SK-N-SH (cell line): ENCODE data around the gene NPAS3. TPM values are rescaled to one million over a fixed set of nuclear protein-coding genes. Genes with fewer than 3 reads are reported as not detected.

Experiments
- CTCF ChIA-PET: fragments of 300-600, 350-600 bp; formaldehyde crosslinking; extraction: SDS; loops from one replicate; lab custom pipeline; 2021; lab: Yijun Ruan, JAX
- POLR2A ChIA-PET: fragments of 350-600 bp; sonication (Branson Sonifier 250); formaldehyde crosslinking; extraction: SDS; loops from one replicate; lab custom pipeline; 2020; ENCODE audit warnings: antibody characterized with exemption, inconsistent platforms; lab: Yijun Ruan, JAX
- DNase-seq: peaks from one replicate; pipeline ENCODE4 v3.0.0; 2012
- H2AFZ ChIP-seq: fragments of 200-600 bp; sonication (generic); 2 replicates; pipeline ENCODE4 v1.8.1; 2016; ENCODE audit warnings: antibody characterized with exemption, mild to moderate bottlenecking, low read depth
- H3F3A ChIP-seq: fragments of 200-600 bp; sonication (generic); replicated peaks from 2 replicates; pipeline ENCODE3; 2016; ENCODE audit warnings: antibody characterized with exemption, mild to moderate bottlenecking; ENCODE audit not compliant: insufficient read depth
- H3K27ac ChIP-seq, 2 experiments: fragments of 200-500 bp in 1 of 2; fragments of 200-600 bp in 1 of 2; sonication (Bioruptor generic) in 1 of 2; sonication (generic), shearing (Covaris generic) in 1 of 2; 2 replicates each; pipeline versions ENCODE4 v1.5.1 to v1.6.1; 2014 to 2016; ENCODE audit warnings: low read depth in 2 of 2, inconsistent platforms in 1 of 2, low read length in 1 of 2, mild to moderate bottlenecking in 1 of 2, mixed read lengths in 1 of 2
- H3K27me3 ChIP-seq: fragments of 200-600 bp; sonication (generic), shearing (Covaris generic); 2 replicates; pipeline ENCODE4 v1.6.1; 2016; ENCODE audit warnings: mixed run types; ENCODE audit not compliant: insufficient read depth
- H3K36me3 ChIP-seq, 2 experiments: fragments of 200-500 bp in 1 of 2; fragments of 200-600 bp in 1 of 2; sonication (Bioruptor generic) in 1 of 2; sonication (generic) in 1 of 2; replicated peaks in 1 of 2; 2 replicates each; pipeline versions ENCODE3 to v1.5.1; 2014 to 2016; ENCODE audit warnings: low read length in 1 of 2, mild to moderate bottlenecking in 1 of 2; ENCODE audit not compliant: insufficient read depth in 2 of 2, control insufficient read depth in 1 of 2
- H3K4me1 ChIP-seq, 2 experiments: fragments of 200-500 bp in 1 of 2; fragments of 200-600 bp in 1 of 2; sonication (Bioruptor generic) in 1 of 2; sonication (generic), shearing (Covaris generic) in 1 of 2; 2 replicates each; pipeline versions ENCODE4 v1.5.1 to v1.6.1; 2014 to 2016; ENCODE audit warnings: low read depth in 1 of 2, low read length in 1 of 2, mixed run types in 1 of 2; ENCODE audit not compliant: insufficient read depth in 2 of 2, control insufficient read depth in 1 of 2
- H3K4me2 ChIP-seq: fragments of 200-600 bp; sonication (generic), shearing (Covaris generic); 2 replicates; pipeline ENCODE4 v1.6.1; 2017; ENCODE audit warnings: mixed run types
- H3K4me3 ChIP-seq, 2 experiments: fragments of 200-500 bp in 1 of 2; fragments of 200-600 bp in 1 of 2; sonication (Bioruptor generic) in 1 of 2; sonication (generic), shearing (Covaris generic) in 1 of 2; 2 replicates each; pipeline versions ENCODE4 v1.5.1 to v1.8.1; 2014 to 2016; ENCODE audit warnings: low read depth in 2 of 2, inconsistent platforms in 1 of 2, low read length in 1 of 2, mild to moderate bottlenecking in 1 of 2, mixed read lengths in 1 of 2, moderate library complexity in 1 of 2
- H3K79me2 ChIP-seq: fragments of 200-600 bp; sonication (generic); 2 replicates; pipeline ENCODE4 v1.8.1; 2017; ENCODE audit warnings: mild to moderate bottlenecking; ENCODE audit not compliant: insufficient read depth
- H3K9ac ChIP-seq: fragments of 200-600 bp; sonication (generic); 2 replicates; pipeline ENCODE4 v1.6.1; 2017; ENCODE audit warnings: mixed run types
- H3K9me2 ChIP-seq: fragments of 200-600 bp; sonication (generic); 2 replicates; pipeline ENCODE4 v1.6.1; 2017; ENCODE audit warnings: mixed run types
- H3K9me3 ChIP-seq: fragments of 200-600 bp; sonication (generic); 2 replicates; pipeline ENCODE4 v1.6.1; 2017; ENCODE audit warnings: mixed run types, mild to moderate bottlenecking, moderate library complexity
- H4K20me1 ChIP-seq: fragments of 200-600 bp; sonication (generic); 2 replicates; pipeline ENCODE4 v1.6.1; 2017; ENCODE audit warnings: mild to moderate bottlenecking, mixed run types; ENCODE audit not compliant: insufficient read depth
- FOSL2 ChIP-seq: IDR thresholded peaks from 2 replicates; pipeline ENCODE4 v1.4.0; 2012; ENCODE audit warnings: low read depth, mild to moderate bottlenecking, moderate library complexity, borderline replicate concordance
- FOXM1 ChIP-seq: IDR thresholded peaks from 2 replicates; pipeline ENCODE4 v1.4.0; 2012; ENCODE audit warnings: low read depth, mild to moderate bottlenecking
- GABPA ChIP-seq: IDR thresholded peaks from 2 replicates; pipeline ENCODE4 v1.4.0; 2012; ENCODE audit warnings: low read depth, mild to moderate bottlenecking
- GATA2 ChIP-seq: sonication (generic); formaldehyde crosslinking; IDR thresholded peaks from 2 replicates; pipeline ENCODE4 v1.5.0; 2020; ENCODE audit warnings: mild to moderate bottlenecking, missing genetic modification reagents
- MAX ChIP-seq: IDR thresholded peaks from 2 replicates; pipeline ENCODE4 v1.4.0; 2012; ENCODE audit warnings: low read depth
- NFIC ChIP-seq: IDR thresholded peaks from 2 replicates; pipeline ENCODE4 v1.4.0; 2012; ENCODE audit warnings: borderline replicate concordance
- NRF1 ChIP-seq: IDR thresholded peaks from 2 replicates; pipeline ENCODE4 v1.6.1; 2012; ENCODE audit warnings: low read depth, mild to moderate bottlenecking, low read length
- RAD21 ChIP-seq: IDR thresholded peaks from 2 replicates; pipeline ENCODE4 v1.6.1; 2012; ENCODE audit warnings: mild to moderate bottlenecking, low read length
- REST ChIP-seq: IDR thresholded peaks from 2 replicates; pipeline ENCODE4 v1.6.1; 2012; ENCODE audit warnings: mild to moderate bottlenecking, low read depth, low read length, moderate library complexity
- SIN3A ChIP-seq: IDR thresholded peaks from 2 replicates; pipeline ENCODE4 v1.6.1; 2012; ENCODE audit warnings: low read depth, mild to moderate bottlenecking, low read length, moderate library complexity, borderline replicate concordance
- SMC3 ChIP-seq: IDR thresholded peaks from 2 replicates; pipeline ENCODE4 v1.6.1; 2012; ENCODE audit warnings: low read depth, low read length, improper control_type of control experiment
- TCF12 ChIP-seq: IDR thresholded peaks from 2 replicates; pipeline ENCODE4 v1.4.0; 2012
- WGBS: methylation state at CpG from one replicate; pipeline ENCODE4 v1.1.6; 2017; ENCODE audit warnings: low lambda C conversion rate; 5-methylcytosine and 5-hydroxymethylcytosine counted together
- polyA plus RNA-seq, 3 experiments: library from polyadenylated mRNA; depleted of rRNA; stranded (reverse); fragments of >200 nt; gene quantifications; 2 replicates each; pipeline ENCODE4 v1.2.3, GENCODE V29; 2012
- TF ChIP-seq, protein P1 (sequence below): fragments of 200-600 bp; sonication (generic); IDR thresholded peaks from 2 replicates; pipeline ENCODE4 v1.6.1; 2017; ENCODE audit warnings: antibody characterized with exemption, mild to moderate bottlenecking, moderate library complexity
- TF ChIP-seq, protein P2 (sequence below): IDR thresholded peaks from 2 replicates; pipeline ENCODE4 v1.4.0; 2012; ENCODE audit warnings: low read depth, borderline replicate concordance

The NPAS3 gene
- polyA plus RNA-seq, 1 of the 3 experiments (the other 2 are of a cell fraction): 4.3 TPM

DNA sequence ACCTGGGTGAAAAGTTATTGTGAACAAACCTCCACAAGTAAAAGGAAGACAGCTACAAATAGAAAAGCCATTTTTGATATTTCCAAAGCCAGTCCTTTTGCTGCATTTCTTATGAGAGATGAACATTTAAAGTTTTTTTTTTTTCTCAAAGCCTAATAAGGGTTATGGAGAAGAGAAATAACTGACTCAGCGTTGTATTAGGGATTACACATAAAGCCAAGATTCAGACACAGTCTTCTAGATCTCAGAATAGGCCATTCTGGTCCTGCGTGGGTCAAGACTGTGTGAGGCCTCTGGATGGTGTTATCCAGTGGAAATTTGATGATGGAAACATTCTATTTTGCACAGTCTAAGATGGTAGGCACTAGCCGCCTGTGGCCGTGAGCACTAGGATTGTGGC lies 552.4 kb downstream of the NPAS3 start:
- Histone ChIP-seq H3K9ac (no peak overlapping the region), H3K4me2 (no peak overlapping the region), H3K27me3 (no peaks in the 10 kb centered on the region), H3K9me2 (no peaks in the 10 kb centered on the region), H3K36me3 (no peaks in the 10 kb centered on the region), H3K4me3 (no peak overlapping the region), H3F3A (no peaks in the 10 kb centered on the region), H3K79me2 (no peaks in the 10 kb centered on the region), H4K20me1 (no peaks in the 10 kb centered on the region), H3K4me1 (no peaks in the 10 kb centered on the region; a peak in 2 of 4 replicates), H3K9me3 (no peaks in the 10 kb centered on the region), H3K27ac (no peak overlapping the region), H2AFZ (no peak overlapping the region)
- TF ChIP-seq FOXM1: no peak
- no peak for TF ChIP-seq SMC3
- TF ChIP-seq, protein P1, sequence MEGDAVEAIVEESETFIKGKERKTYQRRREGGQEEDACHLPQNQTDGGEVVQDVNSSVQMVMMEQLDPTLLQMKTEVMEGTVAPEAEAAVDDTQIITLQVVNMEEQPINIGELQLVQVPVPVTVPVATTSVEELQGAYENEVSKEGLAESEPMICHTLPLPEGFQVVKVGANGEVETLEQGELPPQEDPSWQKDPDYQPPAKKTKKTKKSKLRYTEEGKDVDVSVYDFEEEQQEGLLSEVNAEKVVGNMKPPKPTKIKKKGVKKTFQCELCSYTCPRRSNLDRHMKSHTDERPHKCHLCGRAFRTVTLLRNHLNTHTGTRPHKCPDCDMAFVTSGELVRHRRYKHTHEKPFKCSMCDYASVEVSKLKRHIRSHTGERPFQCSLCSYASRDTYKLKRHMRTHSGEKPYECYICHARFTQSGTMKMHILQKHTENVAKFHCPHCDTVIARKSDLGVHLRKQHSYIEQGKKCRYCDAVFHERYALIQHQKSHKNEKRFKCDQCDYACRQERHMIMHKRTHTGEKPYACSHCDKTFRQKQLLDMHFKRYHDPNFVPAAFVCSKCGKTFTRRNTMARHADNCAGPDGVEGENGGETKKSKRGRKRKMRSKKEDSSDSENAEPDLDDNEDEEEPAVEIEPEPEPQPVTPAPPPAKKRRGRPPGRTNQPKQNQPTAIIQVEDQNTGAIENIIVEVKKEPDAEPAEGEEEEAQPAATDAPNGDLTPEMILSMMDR: no peak
- TF ChIP-seq, protein P2, sequence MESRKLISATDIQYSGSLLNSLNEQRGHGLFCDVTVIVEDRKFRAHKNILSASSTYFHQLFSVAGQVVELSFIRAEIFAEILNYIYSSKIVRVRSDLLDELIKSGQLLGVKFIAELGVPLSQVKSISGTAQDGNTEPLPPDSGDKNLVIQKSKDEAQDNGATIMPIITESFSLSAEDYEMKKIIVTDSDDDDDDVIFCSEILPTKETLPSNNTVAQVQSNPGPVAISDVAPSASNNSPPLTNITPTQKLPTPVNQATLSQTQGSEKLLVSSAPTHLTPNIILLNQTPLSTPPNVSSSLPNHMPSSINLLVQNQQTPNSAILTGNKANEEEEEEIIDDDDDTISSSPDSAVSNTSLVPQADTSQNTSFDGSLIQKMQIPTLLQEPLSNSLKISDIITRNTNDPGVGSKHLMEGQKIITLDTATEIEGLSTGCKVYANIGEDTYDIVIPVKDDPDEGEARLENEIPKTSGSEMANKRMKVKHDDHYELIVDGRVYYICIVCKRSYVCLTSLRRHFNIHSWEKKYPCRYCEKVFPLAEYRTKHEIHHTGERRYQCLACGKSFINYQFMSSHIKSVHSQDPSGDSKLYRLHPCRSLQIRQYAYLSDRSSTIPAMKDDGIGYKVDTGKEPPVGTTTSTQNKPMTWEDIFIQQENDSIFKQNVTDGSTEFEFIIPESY: no peak
- TF ChIP-seq SIN3A: no peak
- TF ChIP-seq NFIC: no peak
- no peak for TF ChIP-seq FOSL2
- no peak for TF ChIP-seq NRF1
- no peak for DNase-seq
- CTCF ChIA-PET: no interaction called here
- WGBS: 91% methylated on average over 4 of the region's 4 CpGs
- POLR2A ChIA-PET: interaction anchor here (0.5 kb wide), 1 partner anchor 1898 kb away, joined by 3 read pairs; no protein-coding TSS in a partner anchor

DNA sequence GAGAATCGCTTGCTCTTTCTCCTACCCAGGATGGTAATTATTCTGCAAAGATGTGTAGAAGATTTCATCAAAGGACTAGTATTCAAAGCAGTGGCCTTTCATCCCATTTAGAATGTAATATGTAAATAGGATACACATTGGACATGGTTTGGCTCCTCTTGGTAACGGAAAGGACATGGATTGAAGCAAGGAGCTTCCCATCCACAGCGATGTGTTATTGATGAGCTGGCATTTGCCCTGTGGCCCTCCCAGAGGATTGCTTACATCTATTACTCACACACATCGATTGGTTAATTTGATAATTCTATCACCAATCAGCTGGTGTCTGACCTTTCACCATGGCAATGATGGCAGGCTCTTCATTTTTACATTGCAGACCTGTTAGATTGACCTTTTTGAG lies 553.8 kb downstream of the NPAS3 start:
- no peak overlapping the region for H3K4me2 ChIP-seq
- H3K9ac ChIP-seq: no peak overlapping the region
- no peak overlapping the region for H3K27ac ChIP-seq
- 77% methylated on average over 4 of the region's 4 CpGs for WGBS
- H3K9me3 ChIP-seq: no peaks in the 10 kb centered on the region
- no peak overlapping the region for H2AFZ ChIP-seq
- no peaks in the 10 kb centered on the region for H3K27me3 ChIP-seq
- no peak overlapping the region for H3K4me3 ChIP-seq
- H3K4me1 ChIP-seq: no peaks in the 10 kb centered on the region; a peak in 2 of 4 replicates
- TF ChIP-seq GABPA (no peak), RAD21 (no peak), SIN3A (no peak), MAX (no peak), REST (no peak), GATA2 (no peak), TCF12 (no peak)
- TF ChIP-seq, protein P2: no peak
- H3K79me2 ChIP-seq: no peaks in the 10 kb centered on the region
- H3K9me2 ChIP-seq: no peaks in the 10 kb centered on the region
- H3K36me3 ChIP-seq: no peaks in the 10 kb centered on the region
- ChIA-PET POLR2A (no interaction called here), CTCF (interaction anchor here (1.0 kb wide), 1 partner anchor 301 kb away, joined by 3 read pairs; no protein-coding TSS in a partner anchor)
- no peaks in the 10 kb centered on the region for H3F3A ChIP-seq
- H4K20me1 ChIP-seq: no peaks in the 10 kb centered on the region
- no peak for DNase-seq
